Measurements from ENCODE around the gene NDUFB6. TPM values are rescaled to one million over a fixed set of nuclear protein-coding genes. Genes with fewer than 3 reads are reported as not detected.
"Not testable (repeated sequence)": the region's sequence is repeated elsewhere in the genome, so short reads cannot be mapped to it uniquely, and the experiment has no call there.

NDUFB6 gene
- polyA plus RNA-seq, 1 donor, result 70.6 TPM

- peak; percentile 13 for DNase-seq
These were observed 47.9 kb downstream of the NDUFB6 start for GRCh38 chr9:32524892-32525708.

- not testable (repeated sequence) for DNase-seq
These were observed 48.4 kb downstream of the NDUFB6 start for GRCh38 chr9:32524558-32524891.

- no peak for DNase-seq
These were observed 49.0 kb downstream of the NDUFB6 start for GRCh38 chr9:32523910-32524309.

- no peak for DNase-seq
These were observed 54.7 kb downstream of the NDUFB6 start for GRCh38 chr9:32518276-32518675.

- no peak for DNase-seq
These were observed 56.7 kb downstream of the NDUFB6 start for GRCh38 chr9:32516241-32516640.

- no peak for DNase-seq
These were observed 64.2 kb downstream of the NDUFB6 start for GRCh38 chr9:32508728-32509127.

GRCh38 chr9:32503008-32503407, 70.0 kb downstream of the NDUFB6 start:
- no peak for DNase-seq

Other genes with a start within 250 kb of the NDUFB6 start
- 47.2 TPM for gene ACO1, start 188.5 kb downstream of the NDUFB6 start, polyA plus RNA-seq (ENCODE audit: insufficient read length)
- 13.1 TPM for gene RIGI, start 47.0 kb downstream of the NDUFB6 start, polyA plus RNA-seq (ENCODE audit: insufficient read length)
- gene SMIM27, start 20.8 kb downstream of the NDUFB6 start, polyA plus RNA-seq (ENCODE audit: insufficient read length), result 15.6 TPM
- 37.5 TPM for gene TOPORS, start 20.6 kb downstream of the NDUFB6 start, polyA plus RNA-seq (ENCODE audit: insufficient read length)
- gene TAF1L, start 62.5 kb upstream of the NDUFB6 start, polyA plus RNA-seq (ENCODE audit: insufficient read length), result 0.10 TPM
- 0.12 TPM for gene TMEM215, start 210.4 kb upstream of the NDUFB6 start, polyA plus RNA-seq (ENCODE audit: insufficient read length)